HG03064 (cell line): ENCODE measurements around the gene ULK4.
"Not testable (repeated sequence)": the region's sequence is repeated elsewhere in the genome, so short reads cannot be mapped to it uniquely, and the experiment has no call there.

ENCODE experiments used
- ATAC-seq: cut with Tn5 transposase; IDR thresholded peaks from one replicate; pipeline ENCODE4 v1.9.1; 2021; ENCODE audit warnings: low read depth; ENCODE audit not compliant: unreplicated experiment

Gene ULK4

DNA sequence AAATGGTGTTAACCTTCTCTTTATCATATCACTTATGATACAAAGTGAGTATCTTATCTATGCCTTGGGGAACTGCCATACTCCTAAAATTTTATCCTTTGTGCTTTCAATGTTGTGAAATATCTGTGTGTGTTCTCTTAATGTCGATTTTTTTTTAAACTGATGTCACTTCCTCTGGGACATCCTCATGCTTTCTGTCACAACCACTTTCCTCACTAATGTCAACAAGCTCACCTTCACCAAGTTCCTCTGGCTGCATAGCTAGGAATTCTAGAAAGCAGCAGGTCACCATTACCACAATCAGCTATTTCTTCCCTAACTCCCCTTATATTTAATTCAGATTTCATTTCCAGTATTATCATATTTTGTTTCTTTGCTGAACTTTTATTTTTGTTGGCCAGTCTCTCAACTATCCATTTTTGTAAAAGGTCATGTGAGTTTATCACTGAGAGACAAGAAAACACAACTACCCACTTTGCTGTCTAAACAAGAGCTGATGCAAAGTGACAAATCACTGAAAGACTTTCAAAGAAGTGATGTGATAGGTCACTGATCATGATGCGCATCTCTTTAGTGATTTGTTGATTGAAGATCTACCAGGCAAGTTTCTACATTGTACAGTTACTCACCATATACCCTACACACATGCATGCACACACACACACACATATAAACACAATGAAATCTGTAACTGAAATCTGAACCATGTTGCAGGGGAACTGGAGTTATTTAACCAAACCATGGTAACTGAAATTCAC, 369.0 kb downstream of the ULK4 start:
- no peak for ATAC-seq

DNA sequence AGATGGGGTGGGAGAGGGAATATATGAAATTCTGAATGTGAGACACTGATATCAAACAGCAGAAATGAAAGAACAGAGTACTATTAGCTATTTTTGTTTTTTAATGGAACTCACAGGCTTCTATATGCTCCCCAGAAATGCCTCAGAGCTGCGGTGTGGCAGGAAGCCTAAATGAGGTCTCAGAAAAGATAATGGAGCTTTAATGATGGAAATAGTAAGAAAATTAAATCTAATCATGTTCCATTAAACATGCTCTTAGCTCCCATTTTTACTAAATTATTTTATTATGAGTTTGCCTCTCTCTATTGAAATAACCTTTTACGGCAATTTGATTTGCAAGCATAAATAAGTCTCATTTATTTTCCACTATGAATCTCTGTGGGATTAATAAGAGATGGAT, 378.9 kb downstream of the ULK4 start:
- no peak for ATAC-seq

DNA sequence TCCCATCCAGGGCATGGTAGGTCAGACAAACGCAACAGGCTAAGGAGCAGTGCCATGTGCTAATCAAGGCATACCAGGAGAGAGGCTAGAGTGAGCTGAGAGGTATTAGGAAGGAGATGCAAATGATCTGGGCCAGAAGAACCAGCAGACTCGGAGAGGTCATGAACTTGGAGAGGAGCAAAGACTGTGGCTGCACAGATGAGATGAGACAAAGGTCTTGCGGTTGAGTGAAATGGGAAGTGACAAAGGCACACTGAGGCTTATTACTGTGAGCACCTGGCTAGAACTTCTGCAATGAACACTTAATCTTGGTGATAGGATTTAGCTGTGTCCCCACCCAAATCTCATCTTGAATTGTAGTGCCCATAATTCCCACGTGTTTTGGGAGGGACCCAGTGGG, 380.2 kb downstream of the ULK4 start:
- ATAC-seq: no peak

DNA sequence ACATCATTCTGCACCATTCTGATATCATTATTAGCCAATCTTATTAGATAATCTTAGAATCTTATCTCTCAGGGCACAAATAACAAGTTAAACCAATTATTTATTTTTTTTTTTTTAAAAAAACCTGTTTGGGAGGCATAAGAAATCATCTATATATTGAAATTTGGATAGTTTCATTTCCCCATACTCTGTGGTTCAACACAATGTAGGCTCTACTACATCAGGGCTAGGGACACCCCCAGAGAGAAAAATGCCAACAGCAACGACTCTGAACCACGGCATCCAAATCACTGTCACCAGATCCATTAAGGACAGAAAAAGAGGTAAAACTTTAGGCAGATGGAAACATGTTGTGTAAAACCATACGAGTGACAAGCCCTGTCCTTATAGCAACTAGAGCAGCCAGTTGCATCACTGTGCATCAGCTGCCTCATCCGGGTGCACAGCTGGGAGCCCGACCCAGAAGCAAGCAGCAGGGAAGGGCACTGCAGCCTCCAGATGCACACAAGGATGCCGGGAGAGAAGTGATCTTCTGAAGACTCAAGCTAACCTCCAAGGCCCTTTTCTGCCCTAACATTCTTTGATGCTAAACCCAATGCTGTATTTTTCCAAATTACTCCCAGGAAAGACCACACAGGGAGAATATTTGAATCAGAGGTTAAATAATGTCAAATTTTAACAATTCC, 381.5 kb downstream of the ULK4 start:
- ATAC-seq: no peak

DNA sequence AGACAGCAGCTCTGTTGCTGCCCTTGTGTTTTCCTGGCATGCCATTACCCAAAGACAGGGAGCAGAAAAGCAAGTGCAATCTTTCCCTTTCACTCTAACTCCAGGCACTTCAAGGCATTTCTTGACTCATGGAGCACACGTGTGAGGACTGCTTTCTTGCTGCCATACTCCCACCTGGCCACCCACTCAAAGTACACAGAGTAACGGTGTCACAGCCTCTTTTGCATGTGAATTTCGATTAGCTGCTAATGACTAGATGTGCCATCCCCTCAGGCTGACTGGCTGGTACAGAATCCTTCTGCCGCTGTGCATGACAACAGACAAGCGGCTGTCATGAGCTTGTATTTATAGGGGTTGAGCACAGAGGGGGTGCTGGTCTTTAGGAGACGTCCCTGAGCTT, 382.0 kb downstream of the ULK4 start:
- ATAC-seq: no peak

DNA sequence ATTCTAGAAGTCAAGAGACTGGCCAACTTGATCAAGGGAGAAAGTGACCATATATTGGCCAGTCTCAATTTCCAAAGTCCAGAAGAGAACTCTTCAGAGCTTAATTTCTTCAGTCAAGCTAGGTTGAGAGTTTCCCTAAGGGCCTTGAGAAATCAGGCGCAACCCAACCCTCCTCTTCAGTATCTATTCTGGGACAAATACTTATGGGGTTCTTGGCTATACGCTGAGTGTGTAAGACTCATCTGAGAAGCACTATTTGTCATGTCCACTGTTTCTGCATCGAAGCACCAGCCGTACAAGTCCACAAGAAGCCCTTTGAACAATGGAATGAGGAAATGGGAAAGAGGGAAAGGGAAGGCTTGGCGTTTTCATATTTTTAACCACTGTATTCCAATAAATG, 383.1 kb downstream of the ULK4 start:
- no peak for ATAC-seq

DNA sequence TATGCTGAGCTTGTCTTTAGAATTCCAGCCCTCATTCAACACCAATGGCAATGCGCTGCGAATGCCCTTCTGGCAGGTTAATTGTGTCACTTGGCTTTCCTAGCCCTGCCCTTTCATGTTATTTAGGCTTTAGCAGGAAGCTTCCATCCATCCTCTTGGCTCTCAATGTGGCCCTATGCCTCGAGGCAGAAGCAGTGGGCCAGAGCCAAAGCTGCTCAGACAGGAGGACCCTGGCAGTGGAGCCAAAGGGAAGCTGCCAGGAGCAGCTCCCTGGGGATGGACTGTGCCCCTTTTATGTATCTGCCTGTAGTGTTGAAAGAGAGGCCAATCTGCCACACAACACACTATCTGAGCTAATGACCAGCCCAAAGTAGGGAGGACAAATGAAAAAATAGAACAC, 386.2 kb downstream of the ULK4 start:
- ATAC-seq: no peak

DNA sequence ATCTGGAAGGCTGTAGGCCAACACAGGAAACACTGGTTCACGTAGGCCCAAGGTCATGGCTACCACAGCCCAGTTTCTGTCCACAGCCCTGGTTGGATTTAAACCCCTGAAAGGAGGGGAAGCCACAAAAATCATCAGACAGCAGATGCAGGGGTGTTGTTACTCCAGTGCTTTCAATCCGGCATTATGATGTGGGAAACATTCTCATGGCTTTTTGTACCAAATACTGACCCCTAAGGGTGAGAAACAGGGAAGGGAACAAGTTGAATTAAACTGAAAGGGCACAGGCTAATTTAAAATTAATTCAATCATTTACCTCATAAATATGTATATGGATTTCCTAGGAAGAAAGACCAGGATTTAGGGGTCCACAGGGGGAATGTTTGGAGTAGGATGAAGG, 387.0 kb downstream of the ULK4 start:
- no peak for ATAC-seq

DNA sequence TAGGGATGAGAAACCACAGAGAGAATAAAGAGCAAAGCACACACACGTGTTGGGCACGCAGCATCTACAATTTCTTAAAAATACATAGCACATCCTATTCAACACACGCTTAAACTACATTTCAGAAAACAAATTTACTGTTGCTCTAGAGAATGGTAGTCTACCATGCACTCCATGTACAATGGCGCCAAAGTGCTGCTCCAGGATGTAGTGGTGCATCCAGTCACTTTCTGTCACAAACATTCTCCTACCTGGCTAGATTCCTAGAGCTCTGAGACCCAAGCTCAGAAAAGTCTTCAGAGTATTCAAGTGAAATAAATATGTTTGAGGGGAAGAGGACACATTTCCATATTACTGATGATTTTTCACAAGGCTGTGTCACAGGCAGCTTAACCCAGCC, 388.3 kb downstream of the ULK4 start:
- ATAC-seq: no peak

DNA sequence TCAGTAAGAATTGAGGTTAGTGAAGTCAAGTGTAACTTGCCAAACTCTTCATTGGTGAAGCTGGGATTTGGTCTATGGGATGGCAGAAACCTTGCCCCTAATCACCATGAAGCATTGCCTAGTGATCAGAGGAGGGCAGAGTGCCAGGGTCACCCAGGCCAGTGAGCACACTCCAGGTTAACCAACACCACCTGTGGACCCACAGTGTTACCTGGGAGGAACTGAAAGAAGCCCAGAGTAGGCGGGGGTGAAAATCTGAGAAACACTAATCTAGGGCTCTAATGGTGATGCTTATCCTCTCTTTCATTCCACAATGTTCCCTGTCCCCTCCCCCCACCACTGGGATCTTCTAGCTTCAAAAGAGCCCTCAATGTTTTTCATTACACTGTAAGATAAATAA, 389.8 kb downstream of the ULK4 start:
- ATAC-seq: no peak

DNA sequence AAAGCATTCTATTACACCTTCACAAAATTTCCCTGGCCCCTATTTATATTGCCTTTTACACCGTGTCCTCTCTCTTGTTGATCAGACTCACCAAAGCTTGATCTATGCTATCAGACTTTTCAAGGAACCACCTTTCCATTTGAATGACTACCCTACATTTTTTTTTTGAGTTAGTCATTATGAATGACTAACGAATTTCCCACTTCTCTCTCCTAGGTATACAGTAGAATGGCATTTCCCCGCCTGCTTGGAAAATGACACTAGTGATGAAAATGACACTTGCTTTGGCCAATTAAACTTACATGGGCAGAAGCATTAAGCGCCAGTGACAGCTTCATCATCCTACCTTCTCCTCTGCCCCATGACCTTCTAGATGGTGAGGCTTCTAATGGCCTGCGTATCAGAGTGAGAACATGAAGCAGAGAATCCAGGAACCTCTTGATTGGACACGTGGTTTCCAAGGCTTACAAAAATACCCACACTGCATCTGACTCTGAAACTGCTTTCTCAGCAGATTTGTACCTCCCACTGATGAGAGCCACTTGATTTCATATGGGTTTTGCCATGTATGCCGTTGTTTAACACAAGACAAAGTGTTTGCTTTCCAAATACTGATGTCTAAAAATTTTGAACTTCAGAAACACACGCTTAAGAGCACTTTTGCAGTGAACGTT, 392.1 kb downstream of the ULK4 start:
- no peak for ATAC-seq

DNA sequence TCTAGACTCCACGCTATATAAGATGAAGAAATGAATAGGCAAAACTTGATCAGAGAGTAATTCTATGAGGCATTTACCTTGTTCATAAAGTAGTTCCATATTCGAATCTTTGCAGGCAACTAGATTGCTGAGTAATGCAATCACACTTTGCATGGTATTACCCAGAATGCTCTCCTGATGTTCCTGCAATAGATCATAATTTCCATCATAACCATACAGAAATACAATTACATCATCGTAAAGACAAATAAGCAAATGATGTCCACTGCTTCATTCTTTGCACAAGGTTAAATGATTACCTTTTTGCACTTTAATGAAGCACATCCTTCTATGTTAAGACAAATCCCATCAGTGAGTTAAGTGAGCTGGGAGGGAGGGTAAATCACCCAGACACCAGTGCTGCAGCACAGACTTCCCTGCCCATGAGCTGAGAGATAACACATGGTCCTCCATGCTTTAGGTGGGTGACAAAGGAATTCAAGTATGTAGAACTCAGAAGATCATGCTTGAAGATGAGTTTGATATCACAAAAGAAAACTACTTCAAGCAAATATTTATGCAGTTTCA, 395.9 kb downstream of the ULK4 start:
- no peak for ATAC-seq

DNA sequence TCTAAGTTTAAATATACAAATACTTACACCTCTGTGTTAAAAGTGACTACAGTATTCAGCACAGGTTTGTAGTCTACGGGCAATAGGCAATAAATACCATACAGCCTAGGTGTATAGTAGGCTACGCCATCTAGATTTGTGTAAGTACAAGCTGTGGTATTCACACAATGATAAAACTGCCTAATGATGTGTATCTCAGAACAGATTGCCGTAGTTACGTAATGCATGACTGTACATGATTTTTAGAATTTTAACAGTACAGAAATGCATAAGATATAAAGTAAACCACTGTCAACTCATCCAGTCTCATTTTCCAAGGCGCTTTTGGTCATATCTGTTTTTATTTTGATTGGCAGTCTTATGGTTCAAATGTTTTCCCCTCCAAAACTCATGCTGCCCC, 396.9 kb downstream of the ULK4 start:
- no peak for ATAC-seq

DNA sequence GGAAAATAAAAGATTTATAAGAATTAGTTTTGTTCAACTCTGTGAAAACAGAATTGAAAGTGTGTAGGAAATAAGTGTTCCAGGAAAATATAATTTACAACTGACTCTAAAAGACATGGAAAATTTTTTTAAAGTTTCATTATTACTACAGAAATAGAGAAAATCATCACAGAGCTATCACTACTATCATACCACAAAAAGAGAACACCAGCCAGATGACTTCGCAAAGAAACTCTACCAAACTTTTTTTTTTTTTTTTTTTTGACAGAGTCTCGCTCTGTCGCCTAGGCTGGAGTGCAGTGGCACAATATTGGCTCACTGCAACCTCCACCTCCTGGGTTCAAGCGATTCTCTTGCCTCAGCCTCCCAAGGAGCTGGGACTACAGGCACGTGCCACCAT, 405.7 kb downstream of the ULK4 start:
- not testable (repeated sequence) for ATAC-seq

DNA sequence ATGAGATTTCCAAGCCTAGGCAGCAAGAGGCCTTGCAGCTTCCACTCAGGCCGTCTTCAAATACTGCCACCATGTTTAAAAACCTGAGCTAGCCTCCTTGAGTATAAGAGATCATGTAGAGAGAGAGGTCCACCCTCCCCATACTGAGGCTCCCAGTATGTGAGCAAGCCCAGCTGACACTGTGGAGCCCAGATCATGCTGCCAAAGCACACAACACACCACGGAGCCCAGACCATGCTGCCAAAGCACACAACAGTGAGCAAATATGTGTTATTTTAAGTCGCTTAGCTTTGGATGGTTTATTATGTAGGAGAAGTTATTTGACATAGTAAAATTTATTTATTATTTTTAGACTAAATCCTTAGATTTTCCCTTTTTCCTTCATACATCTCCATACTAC, 428.9 kb downstream of the ULK4 start:
- ATAC-seq: no peak

DNA sequence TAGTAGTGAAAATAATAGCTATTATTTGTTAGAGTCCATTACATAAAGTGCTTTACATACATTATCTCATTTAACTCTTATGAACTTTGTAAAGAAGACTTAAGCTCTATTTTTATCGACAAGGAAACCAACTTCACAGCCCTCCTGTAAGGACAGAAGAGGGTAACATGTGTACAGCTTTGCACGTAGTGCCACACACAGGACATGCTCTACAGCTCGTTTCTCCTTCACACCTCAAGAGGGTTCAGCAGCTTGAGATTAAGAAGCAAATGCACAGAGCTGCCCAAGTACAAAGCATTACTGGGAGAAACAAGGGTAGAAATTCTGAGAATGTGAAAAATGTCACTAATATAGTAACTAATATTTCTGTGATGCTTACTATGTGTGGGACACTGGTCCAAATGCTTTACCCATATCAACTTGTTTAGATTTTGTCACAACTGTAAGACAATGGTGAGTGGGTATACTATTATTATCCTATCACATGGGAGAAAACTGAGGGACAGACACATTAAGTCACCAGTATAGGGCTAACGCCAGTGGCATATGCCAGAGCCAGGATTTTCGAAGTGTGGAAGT, 434.8 kb downstream of the ULK4 start:
- no peak for ATAC-seq

DNA sequence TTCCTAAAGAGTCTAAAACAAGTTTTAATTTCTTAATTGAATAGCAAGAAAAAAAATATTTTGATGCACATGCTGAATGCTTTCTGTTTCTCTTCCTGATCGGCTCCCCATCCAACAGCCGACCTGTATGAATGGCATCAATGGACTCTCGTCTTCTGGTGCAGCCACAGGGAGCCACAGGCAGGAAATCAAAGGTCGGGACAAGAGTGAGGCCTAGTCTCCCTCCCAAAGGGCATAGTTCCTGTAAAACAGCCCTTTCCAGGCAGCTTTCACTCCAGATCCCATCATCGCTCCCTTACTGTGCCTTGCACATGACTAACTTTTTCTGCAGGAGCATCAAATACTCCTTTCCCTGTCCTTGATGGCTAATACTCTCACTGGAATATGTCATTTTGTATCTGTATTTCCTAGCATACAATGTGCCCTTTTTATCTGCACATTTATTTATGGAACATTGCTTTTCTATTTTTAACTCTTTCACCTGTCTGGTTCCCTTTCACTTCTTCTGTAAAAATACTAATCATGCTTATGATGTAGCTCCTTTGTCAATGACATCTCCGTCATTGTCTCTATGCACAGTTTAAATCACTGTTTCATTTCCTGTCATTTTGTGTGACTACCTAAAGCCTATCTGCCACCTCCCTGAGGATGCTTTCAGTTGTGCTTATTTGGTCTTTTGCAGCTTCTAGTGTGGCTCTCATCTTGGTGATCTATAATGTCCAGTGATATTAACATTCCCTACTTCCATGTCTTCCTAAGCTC, 436.4 kb downstream of the ULK4 start:
- no peak for ATAC-seq

DNA sequence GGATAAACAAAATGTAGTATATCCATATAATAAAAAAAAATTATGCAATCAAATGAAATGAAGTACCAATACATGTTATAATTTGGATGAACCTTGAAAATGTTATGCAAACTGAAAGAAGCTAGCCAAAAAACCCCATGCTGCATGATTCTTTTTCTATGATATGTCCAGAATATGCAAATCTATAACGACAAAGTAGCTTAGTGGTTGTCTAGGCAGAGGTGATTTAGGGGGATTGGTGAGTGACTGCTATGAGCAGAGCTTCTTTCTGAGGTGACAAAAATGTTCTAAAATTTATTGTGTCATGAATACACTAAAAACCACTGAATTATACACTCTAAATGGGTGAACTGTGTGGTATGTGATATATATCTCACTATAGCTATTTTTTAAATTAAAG, 438.0 kb downstream of the ULK4 start:
- no peak for ATAC-seq

DNA sequence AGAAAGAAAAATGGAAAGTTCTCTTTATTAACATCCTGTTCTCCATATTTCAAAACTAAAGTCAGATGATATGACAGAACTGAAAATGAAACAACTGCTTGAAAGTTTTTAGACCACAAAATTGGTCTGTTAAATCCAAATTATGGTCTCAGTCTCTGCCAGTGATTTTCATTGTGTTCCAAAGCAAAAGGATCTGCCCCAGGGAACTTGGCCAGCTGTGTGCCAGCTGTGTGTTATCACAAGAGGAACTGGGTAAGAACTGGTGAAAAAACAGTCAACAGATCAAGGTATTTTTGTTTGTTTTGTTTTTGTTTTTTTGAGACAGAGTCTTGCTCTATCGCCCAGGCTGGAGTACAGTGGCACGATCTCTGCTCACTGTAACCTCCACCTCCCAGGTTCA, 439.3 kb downstream of the ULK4 start:
- peak; percentile 67 for ATAC-seq

DNA sequence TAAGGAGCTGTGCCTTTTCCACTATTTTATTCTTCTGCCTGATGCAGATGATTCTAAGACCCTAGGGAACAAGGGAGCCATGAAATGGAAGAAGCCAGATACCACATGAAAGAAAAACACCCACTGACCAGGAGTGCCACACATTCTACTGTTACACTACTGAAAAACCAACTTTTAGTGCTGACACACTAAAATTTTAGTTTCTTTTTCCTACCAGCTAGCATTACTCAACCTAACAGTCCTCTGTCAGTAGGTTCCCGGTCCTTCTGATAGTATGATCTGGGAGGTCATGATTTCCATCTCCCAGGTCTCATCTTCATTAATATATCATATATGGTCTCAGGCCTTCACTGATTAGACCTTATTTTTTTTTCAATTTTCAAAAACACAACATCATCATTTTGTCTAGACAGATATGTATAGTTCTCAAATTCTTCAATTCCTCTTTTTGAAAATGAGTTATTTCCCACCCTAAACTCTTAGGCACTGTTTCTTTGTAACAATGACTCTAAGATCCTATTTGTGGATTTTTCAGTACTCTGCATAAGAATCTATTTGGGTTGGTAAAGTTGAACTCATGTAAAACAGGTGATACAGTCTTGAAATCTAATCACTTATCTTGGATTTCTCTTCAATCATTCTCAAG, 440.8 kb downstream of the ULK4 start:
- ATAC-seq: no peak
